GM19238 (cell line): ENCODE measurements around the gene PARD3B.

Experiments
- DNase-seq: peaks from one replicate; pipeline ENCODE4 v3.0.0; 2011; ENCODE audit warnings: low spot score; ENCODE audit not compliant: insufficient read length

Gene PARD3B

GRCh38 chr2:204754898-204755297 lies 209.6 kb downstream of the PARD3B start:
- no peak for DNase-seq

GRCh38 chr2:204763974-204764703 lies 218.9 kb downstream of the PARD3B start:
- no peak for DNase-seq

GRCh38 chr2:204770735-204771134 lies 225.5 kb downstream of the PARD3B start:
- DNase-seq: no peak

GRCh38 chr2:204771721-204772120 lies 226.4 kb downstream of the PARD3B start:
- DNase-seq: no peak

- DNase-seq: no peak
Observed at GRCh38 chr2:204772546-204772945, 227.3 kb downstream of the PARD3B start.

- DNase-seq: no peak
Observed at GRCh38 chr2:204775766-204776165, 230.5 kb downstream of the PARD3B start.

- no peak for DNase-seq
Observed at GRCh38 chr2:204776781-204777559, 231.7 kb downstream of the PARD3B start.

GRCh38 chr2:204779771-204780170 lies 234.5 kb downstream of the PARD3B start:
- DNase-seq: no peak

GRCh38 chr2:204781941-204782340 lies 236.7 kb downstream of the PARD3B start:
- DNase-seq: no peak

GRCh38 chr2:204790076-204790475 lies 244.8 kb downstream of the PARD3B start:
- DNase-seq: no peak

GRCh38 chr2:204791230-204791629 lies 246.0 kb downstream of the PARD3B start:
- no peak for DNase-seq

GRCh38 chr2:204794624-204795023 lies 249.3 kb downstream of the PARD3B start:
- no peak for DNase-seq

GRCh38 chr2:204795156-204795555 lies 249.9 kb downstream of the PARD3B start:
- DNase-seq: no peak

GRCh38 chr2:204796581-204796980 lies 251.3 kb downstream of the PARD3B start:
- DNase-seq: no peak

- DNase-seq: no peak
Observed at GRCh38 chr2:204799791-204800190, 254.5 kb downstream of the PARD3B start.

GRCh38 chr2:204808494-204808893 lies 263.2 kb downstream of the PARD3B start:
- DNase-seq: no peak

GRCh38 chr2:204824751-204825453 lies 279.6 kb downstream of the PARD3B start:
- DNase-seq: no peak

- no peak for DNase-seq
Observed at GRCh38 chr2:204825681-204826080, 280.4 kb downstream of the PARD3B start.

- no peak for DNase-seq
Observed at GRCh38 chr2:204827701-204828590, 282.7 kb downstream of the PARD3B start.

- no peak for DNase-seq
Observed at GRCh38 chr2:204834716-204835384, 289.6 kb downstream of the PARD3B start.

GRCh38 chr2:204835786-204836185 lies 290.5 kb downstream of the PARD3B start:
- no peak for DNase-seq
